GM18520 (cell line): ENCODE measurements around the gene OR4D2.
A peak's percentile ranks its signal among the peaks of the same experiment; 100 is the strongest.

Experiments
- ATAC-seq: cut with Tn5 transposase; IDR thresholded peaks from one replicate; pipeline ENCODE4 v1.9.1; 2021; ENCODE audit not compliant: unreplicated experiment

OR4D2 gene

DNA sequence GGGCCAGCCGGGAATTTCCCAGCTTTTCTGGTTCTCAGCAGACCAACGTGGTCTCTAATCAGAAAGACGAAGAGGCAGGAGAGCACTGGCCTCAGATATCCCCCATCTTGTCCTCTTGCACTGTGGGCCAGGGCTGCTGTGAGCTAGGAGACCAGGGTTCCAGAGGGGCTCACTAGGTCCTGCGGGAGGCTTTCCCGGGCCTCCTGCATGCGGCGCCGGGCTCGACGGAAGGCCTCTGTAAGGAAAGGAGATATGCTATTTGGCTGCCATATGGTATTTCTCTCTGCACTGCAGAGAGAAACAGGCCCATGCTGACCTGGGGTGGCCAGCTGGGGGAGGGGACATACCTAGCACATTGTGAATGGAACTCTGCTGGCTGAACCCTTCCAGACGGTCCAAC, 39.2 kb downstream of the OR4D2 start:
- ATAC-seq, result no peak

GRCh38 chr17:58207451-58207850, 40.7 kb downstream of the OR4D2 start:
- no peak for ATAC-seq

DNA sequence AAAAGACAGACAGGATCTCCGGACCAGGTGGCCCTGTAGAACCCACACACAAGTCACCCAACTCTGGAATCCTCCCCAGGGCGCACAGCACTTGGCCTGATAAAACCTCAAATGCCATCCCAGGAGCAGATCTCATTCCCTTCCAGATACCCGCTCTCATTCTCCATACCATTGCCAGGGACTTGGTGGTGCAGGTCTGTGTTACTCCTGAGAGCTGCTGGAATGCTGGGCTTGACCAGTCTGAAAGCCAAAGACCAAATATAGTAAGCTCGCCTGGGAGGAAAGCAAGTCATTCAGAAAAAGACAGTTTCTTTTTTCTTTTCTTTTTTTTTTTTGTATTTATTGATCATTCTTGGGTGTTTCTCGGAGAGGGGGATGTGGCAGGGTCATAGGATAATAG, 41.6 kb downstream of the OR4D2 start:
- ATAC-seq, result no peak

DNA sequence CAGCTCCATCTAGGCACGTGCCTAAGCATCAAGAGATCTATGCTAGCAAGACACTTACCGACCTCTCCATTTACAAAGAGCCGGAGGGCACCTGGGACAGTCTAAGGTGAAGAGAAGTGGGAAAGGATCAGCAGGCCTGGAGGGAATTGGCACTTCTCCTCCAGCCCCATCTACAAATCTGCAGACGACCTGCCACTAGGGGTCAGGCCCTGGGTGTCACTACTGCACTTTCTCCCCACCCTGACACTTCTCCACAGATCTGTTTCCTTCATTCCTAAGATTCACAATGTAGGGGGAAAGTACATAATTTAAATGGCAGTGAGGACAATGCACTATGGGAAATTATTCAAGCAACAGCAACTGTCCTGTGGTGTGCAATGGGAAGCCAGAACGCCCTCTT, 44.1 kb downstream of the OR4D2 start:
- ATAC-seq, result no peak

DNA sequence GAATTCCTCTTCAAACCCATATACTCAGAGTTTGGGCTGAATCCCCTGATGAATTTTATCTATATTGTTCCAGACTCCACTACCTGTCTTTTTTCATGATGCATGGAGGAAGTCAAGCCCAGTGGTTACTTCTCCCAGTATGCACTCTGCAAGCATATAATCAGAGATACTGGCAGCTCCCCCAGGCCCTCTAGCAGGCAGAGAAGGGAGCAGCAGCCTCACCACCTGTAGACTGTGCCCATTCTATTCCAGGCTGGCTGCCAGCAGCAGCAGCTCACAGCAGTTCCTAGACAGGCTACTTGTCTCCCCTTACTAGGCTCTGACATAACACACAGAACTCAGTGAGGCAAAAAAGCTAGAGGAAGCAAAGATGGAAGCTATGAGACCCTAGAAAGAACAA, 48.9 kb downstream of the OR4D2 start:
- no peak for ATAC-seq

DNA sequence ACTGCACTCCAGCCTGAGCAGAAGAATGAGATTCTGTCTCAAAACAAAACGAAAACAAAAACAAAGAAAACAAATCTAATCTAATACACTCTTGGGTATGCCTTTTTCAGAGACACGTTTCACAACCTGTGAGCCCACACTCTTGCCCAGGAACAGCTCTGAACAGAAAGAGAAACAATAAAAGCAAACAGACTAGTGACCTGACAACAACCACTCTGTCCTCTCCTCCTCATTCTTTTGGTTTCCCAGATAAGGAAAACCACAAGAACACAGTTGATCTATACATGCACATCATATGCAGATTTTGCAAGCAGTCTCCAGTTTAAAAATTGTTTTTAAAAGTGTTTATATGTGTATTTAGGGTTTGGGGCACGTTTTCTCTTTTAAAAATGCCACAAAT, 51.0 kb downstream of the OR4D2 start:
- ATAC-seq, result no peak

DNA sequence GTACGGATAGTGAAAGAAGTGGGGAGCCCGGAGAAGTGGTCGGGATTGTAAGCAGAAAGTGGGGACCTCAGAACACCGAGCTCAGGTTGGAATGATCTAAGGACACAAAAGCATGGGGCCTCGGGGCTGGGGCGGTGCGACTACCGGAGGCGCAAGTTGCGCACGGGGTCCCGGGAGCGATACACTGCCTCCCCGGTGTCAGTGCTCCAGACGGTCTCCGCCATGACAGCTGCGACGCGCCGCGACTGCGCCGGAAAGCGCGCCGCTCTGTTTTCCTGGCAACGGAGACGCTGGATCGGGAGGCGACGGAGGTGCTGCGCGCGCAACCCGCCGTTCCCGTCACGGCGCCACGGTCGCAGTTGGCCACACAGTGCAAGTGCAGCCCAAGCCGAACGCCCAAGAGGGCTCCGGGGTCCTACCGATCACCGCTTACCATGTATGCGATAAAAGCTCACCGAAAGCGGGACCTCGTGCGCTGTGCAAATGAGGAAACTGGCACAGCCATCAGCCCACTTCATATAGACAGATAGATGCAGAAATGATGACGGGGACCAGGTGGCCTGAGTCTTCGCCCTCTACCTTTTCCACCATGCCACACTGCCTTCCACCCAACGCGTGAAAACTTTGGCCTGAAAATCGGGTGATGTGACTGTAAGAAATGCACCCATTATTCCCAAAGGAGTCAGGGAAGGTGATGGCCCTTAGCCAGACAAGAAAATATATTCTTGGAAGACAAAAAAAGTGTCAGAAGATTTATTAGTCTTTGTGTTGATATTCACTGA, 52.4 kb downstream of the OR4D2 start, which contains the start of gene MKS1:
TSS of gene MKS1 (minus strand) at position 249 of the 782 bp plus-strand sequence. CDS start at position 224, 25 bp downstream.
- peak; percentile 91 for ATAC-seq

- ATAC-seq, result no peak
Observed at GRCh38 chr17:58219789-58220183, 53.0 kb downstream of the OR4D2 start.
